Activated T-cell treated with anti-CD3 and anti-CD28 coated beads, Interleukin-2, amount 50 U/mL, for 4 hours (primary cell): ENCODE data around the gene ATP6V0D1. TPM values are rescaled to one million over a fixed set of nuclear protein-coding genes. Genes with fewer than 3 reads are reported as not detected.

Experiments
- ATAC-seq, 2 donors: fragments of 200-7000 bp; cut with Tn5 transposase; one replicate each; pipeline ENCODE4 v1.10.0; 2021
- DNase-seq: peaks from one replicate; pipeline ENCODE4 v3.0.0-alpha.2; 2020
- H3K27me3 Mint-ChIP-seq: one replicate; pipeline ENCODE4 v1.8.0; 2021; ENCODE audit warnings: low read depth, mixed read lengths
- H3K36me3 Mint-ChIP-seq: one replicate; pipeline ENCODE4 v1.8.0; 2022; ENCODE audit warnings: mixed read lengths; ENCODE audit not compliant: insufficient read depth
- H3K4me1 Mint-ChIP-seq: one replicate; pipeline ENCODE4 v1.8.0; 2021; ENCODE audit warnings: low read depth, mixed read lengths
- H3K4me3 Mint-ChIP-seq: one replicate; pipeline ENCODE4 v1.8.0; 2021; ENCODE audit warnings: mild to moderate bottlenecking, moderate library complexity, mixed read lengths
- H3K9me3 Mint-ChIP-seq: one replicate; pipeline ENCODE4 v1.8.0; 2021; ENCODE audit warnings: mixed read lengths
- total RNA-seq, 3 donors: library from RNA; stranded (reverse); gene quantifications; one replicate each; pipeline ENCODE4 v1.2.1, GENCODE V29; 2021

ATP6V0D1 gene
- total RNA-seq, 3 donors from 2014 or later: 36.0 to 49.1 (median 44.5) TPM

DNA sequence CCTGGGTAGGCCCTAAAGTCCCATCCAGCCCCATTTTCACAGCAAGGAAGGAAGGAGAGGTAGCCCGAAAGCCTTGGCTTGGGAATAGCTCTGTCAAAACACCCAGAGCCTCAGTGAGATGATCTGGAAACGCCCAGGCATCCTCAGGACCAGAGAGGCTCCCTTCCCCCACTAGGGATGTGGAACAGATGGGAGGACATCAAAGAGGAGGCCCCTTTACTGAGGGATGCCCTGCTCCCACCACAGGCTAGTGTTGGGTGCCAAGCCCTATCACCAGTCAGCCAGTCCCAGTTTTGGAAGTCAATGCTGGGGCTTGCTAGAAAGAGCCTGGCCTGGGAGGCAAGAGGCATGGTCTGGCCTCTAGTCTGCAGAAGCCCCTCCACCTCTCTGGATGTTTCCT is 92.4 kb downstream of the ATP6V0D1 start:
- peaks cover 10% of the 10 kb centered on the region for H3K4me1 Mint-ChIP-seq
- no peaks in the 10 kb centered on the region for H3K36me3 Mint-ChIP-seq
- peaks cover 15% of the 10 kb centered on the region for H3K27me3 Mint-ChIP-seq
- DNase-seq (no peak), ATAC-seq (no peak)
- no peak overlapping the region for H3K4me3 Mint-ChIP-seq
- H3K9me3 Mint-ChIP-seq: no peaks in the 10 kb centered on the region

DNA sequence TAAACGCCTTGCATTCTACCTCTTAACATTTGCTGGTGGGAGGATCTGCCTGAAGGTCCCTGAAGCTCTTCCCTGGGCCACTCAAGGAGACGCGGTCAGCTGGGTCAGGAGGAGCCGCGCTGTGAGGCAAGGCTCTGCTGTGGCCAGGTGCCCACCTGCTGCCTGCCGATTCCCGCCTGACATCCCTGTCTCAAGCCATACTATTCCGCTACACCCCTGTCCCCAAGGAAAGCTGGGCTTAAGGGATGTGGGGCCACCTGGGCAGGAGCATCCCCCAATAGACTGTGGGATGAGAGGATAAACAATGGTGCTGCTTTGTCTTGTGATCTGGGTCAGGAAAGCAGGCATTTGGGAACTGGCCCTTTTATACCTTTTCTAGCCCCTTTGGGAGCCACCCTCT is 92.8 kb downstream of the ATP6V0D1 start:
- H3K9me3 Mint-ChIP-seq: no peaks in the 10 kb centered on the region
- no peak overlapping the region for H3K4me3 Mint-ChIP-seq
- DNase-seq (no peak), ATAC-seq (no peak)
- peaks cover 8% of the 10 kb centered on the region for H3K4me1 Mint-ChIP-seq
- H3K36me3 Mint-ChIP-seq: no peaks in the 10 kb centered on the region
- peaks cover 14% of the 10 kb centered on the region for H3K27me3 Mint-ChIP-seq

Other genes with a start within 250 kb of the ATP6V0D1 start
- gene FHOD1, start 233.7 kb downstream of the ATP6V0D1 start, total RNA-seq: 10 to 100 TPM; 64.0 to 86.6 (median 70.3) TPM
- gene SLC9A5, start 232.2 kb downstream of the ATP6V0D1 start, total RNA-seq: 1 to 10 TPM; 3.2 to 4.0 (median 3.6) TPM
- 10 to 100 TPM; 30.0 to 41.6 (median 37.0) TPM for gene PLEKHG4, start 201.6 kb downstream of the ATP6V0D1 start, total RNA-seq
- under 1 TPM in 2 of 3 donors, not detected in 1; 0.16 to 0.66 TPM for gene KCTD19, start 154.4 kb downstream of the ATP6V0D1 start, total RNA-seq
- gene LRRC36, start 154.3 kb downstream of the ATP6V0D1 start, total RNA-seq: not detected
- under 1 TPM in 1 of 3 donors, not detected in 2; 0.20 TPM for gene TPPP3, start 87.7 kb downstream of the ATP6V0D1 start, total RNA-seq
- gene ZDHHC1, start 64.7 kb downstream of the ATP6V0D1 start, total RNA-seq: under 1 TPM; 0.61 to 0.99 (median 0.79) TPM
- 1 to 10 TPM; 3.9 to 6.1 (median 5.2) TPM for gene HSD11B2, start 50.0 kb downstream of the ATP6V0D1 start, total RNA-seq
- not detected for gene AGRP, start 2.4 kb upstream of the ATP6V0D1 start, total RNA-seq
- gene RIPOR1, start 47.7 kb upstream of the ATP6V0D1 start, total RNA-seq: 10 to 100 TPM; 17.9 to 26.2 (median 18.0) TPM
- gene CTCF, start 81.4 kb upstream of the ATP6V0D1 start, total RNA-seq: 10 to 100 TPM; 53.7 to 59.3 (median 54.0) TPM
- gene CARMIL2, start 164.0 kb upstream of the ATP6V0D1 start, total RNA-seq: 100 to 1,000 TPM; 204 to 221 (median 207) TPM
- gene ACD, start 179.1 kb upstream of the ATP6V0D1 start, total RNA-seq: 10 to 100 TPM; 87.5 to 89.7 (median 89.4) TPM
- gene PARD6A, start 179.8 kb upstream of the ATP6V0D1 start, total RNA-seq: 10 to 100 TPM; 12.0 to 12.5 (median 12.5) TPM
- 10 to 100 TPM; 13.9 to 16.7 (median 14.1) TPM for gene ENKD1, start 185.6 kb upstream of the ATP6V0D1 start, total RNA-seq
- gene C16orf86, start 185.7 kb upstream of the ATP6V0D1 start, total RNA-seq: under 1 TPM; 0.35 to 0.63 (median 0.46) TPM
- gene GFOD2, start 238.2 kb upstream of the ATP6V0D1 start, total RNA-seq: 10 to 100 TPM; 17.3 to 22.0 (median 20.2) TPM